SW480 (cell line): ENCODE results near the gene OSBPL5.

Experiments
- DNase-seq: peaks from one replicate; pipeline ENCODE4 v3.0.0-alpha.2; 2016; ENCODE audit warnings: low spot score

Gene OSBPL5

GRCh38 chr11:3134218-3134621 is 30.9 kb downstream of the OSBPL5 start:
- DNase-seq = no peak

GRCh38 chr11:3133261-3134217 is 31.6 kb downstream of the OSBPL5 start:
- DNase-seq = no peak

GRCh38 chr11:3132831-3133260 is 32.3 kb downstream of the OSBPL5 start:
- DNase-seq = no peak

- DNase-seq = no peak
Measured at GRCh38 chr11:3132271-3132781, 32.8 kb downstream of the OSBPL5 start.

GRCh38 chr11:3131330-3131941 is 33.7 kb downstream of the OSBPL5 start:
- DNase-seq = no peak

GRCh38 chr11:3130269-3131071 is 34.6 kb downstream of the OSBPL5 start:
- peak; percentile 40 for DNase-seq

GRCh38 chr11:3129591-3130268 is 35.4 kb downstream of the OSBPL5 start:
- no peak for DNase-seq

GRCh38 chr11:3129181-3129590 is 35.9 kb downstream of the OSBPL5 start:
- no peak for DNase-seq

- no peak for DNase-seq
Measured at GRCh38 chr11:3128356-3129180, 36.5 kb downstream of the OSBPL5 start.

GRCh38 chr11:3127706-3128355 is 37.3 kb downstream of the OSBPL5 start:
- DNase-seq = no peak

- DNase-seq = no peak
Measured at GRCh38 chr11:3126901-3127691, 38.0 kb downstream of the OSBPL5 start.

- peak; percentile 51 for DNase-seq
Measured at GRCh38 chr11:3126207-3126865, 38.8 kb downstream of the OSBPL5 start.

GRCh38 chr11:3124821-3125220 is 40.3 kb downstream of the OSBPL5 start:
- DNase-seq = no peak

GRCh38 chr11:3123761-3124733 is 41.1 kb downstream of the OSBPL5 start:
- DNase-seq = peak; percentile 19

- no peak for DNase-seq
Measured at GRCh38 chr11:3123305-3123704, 41.8 kb downstream of the OSBPL5 start.

- DNase-seq = no peak
Measured at GRCh38 chr11:3122775-3123201, 42.3 kb downstream of the OSBPL5 start.

- DNase-seq = no peak
Measured at GRCh38 chr11:3121931-3122774, 43.0 kb downstream of the OSBPL5 start.
